ENCODE data around the gene MAP3K15.

GRCh38 chrX:19512961-19513360 lies 2.3 kb downstream of the MAP3K15 start:
- TF ChIP-seq, protein P1, sequence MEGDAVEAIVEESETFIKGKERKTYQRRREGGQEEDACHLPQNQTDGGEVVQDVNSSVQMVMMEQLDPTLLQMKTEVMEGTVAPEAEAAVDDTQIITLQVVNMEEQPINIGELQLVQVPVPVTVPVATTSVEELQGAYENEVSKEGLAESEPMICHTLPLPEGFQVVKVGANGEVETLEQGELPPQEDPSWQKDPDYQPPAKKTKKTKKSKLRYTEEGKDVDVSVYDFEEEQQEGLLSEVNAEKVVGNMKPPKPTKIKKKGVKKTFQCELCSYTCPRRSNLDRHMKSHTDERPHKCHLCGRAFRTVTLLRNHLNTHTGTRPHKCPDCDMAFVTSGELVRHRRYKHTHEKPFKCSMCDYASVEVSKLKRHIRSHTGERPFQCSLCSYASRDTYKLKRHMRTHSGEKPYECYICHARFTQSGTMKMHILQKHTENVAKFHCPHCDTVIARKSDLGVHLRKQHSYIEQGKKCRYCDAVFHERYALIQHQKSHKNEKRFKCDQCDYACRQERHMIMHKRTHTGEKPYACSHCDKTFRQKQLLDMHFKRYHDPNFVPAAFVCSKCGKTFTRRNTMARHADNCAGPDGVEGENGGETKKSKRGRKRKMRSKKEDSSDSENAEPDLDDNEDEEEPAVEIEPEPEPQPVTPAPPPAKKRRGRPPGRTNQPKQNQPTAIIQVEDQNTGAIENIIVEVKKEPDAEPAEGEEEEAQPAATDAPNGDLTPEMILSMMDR (IDR thresholded peaks at IDR 0.05) = no peak
- TF ChIP-seq EP300 (IDR thresholded peaks at IDR 0.05; ENCODE audit: low read depth) = no peak
